K562 (cell line): ENCODE measurements around the gene CCDC187. TPM values are rescaled to one million over a fixed set of nuclear protein-coding genes. Genes with fewer than 3 reads are reported as not detected.

Experiments used
- ATAC-seq: fragments of 200-7000 bp; cut with Tn5 transposase; 3 replicates; pipeline ENCODE4 v1.9.1; 2020; ENCODE audit warnings: moderate library complexity
- BruUV-seq: library from RNA; stranded (reverse); fragments of 400-500 nt; replicated peaks from 2 replicates; lab custom pipeline; 2021; lab: Mats Ljungman, UMichigan
- CTCF ChIA-PET: fragments of 300-600 bp; formaldehyde crosslinking; extraction: SDS; loops from one replicate; lab custom pipeline; 2021; ENCODE audit warnings: low intra/inter-chr PET ratio; lab: Yijun Ruan, JAX
- POLR2A ChIA-PET: fragments of 300-600, 350-650 bp; sonication (Branson Sonifier 250); formaldehyde crosslinking; extraction: SDS; loops from one replicate; lab custom pipeline; 2021; ENCODE audit warnings: antibody characterized with exemption, inconsistent platforms; lab: Yijun Ruan, JAX
- DNase-seq, 4 experiments: peaks; one replicate each; pipeline versions ENCODE4 v3.0.0 to v3.0.0-alpha.2; 2011 to 2018; ENCODE audit warnings: low spot score in 3 of 4, mixed read lengths in 3 of 4; ENCODE audit errors: extremely low read depth in 1 of 4
- FAIRE-seq: peaks from 2 replicates; lab custom pipeline; 2011; peaks lifted over from hg19 to GRCh38; lab: Jason Lieb, UNC
- H2AFZ ChIP-seq: 2 replicates; pipeline ENCODE4 v1.6.0; 2011; ENCODE audit warnings: low read depth, low read length, control low read depth, inconsistent platforms
- H3K27ac ChIP-seq: fragments of 200-600 bp; 3 replicates; pipeline ENCODE4 v1.8.0; 2011; ENCODE audit warnings: low read depth, mild to moderate bottlenecking, control low read depth, inconsistent platforms, low read length, moderate library complexity, mixed read lengths; ENCODE audit errors: extremely low read depth
- H3K27me3 ChIP-seq, 2 experiments: fragments of 300-600 bp in 1 of 2; 2 replicates in 1 of 2; 3 replicates in 1 of 2; pipeline versions ENCODE4 v1.6.0 to v1.8.0; 2011; ENCODE audit warnings: inconsistent platforms in 2 of 2, low read length in 2 of 2, mild to moderate bottlenecking in 1 of 2, mixed read lengths in 1 of 2, moderate library complexity in 1 of 2; ENCODE audit not compliant: control insufficient read depth in 2 of 2, insufficient read depth in 2 of 2
- H3K36me3 ChIP-seq: fragments of 300-600 bp; 3 replicates; pipeline ENCODE4 v1.8.0; 2011; ENCODE audit warnings: mild to moderate bottlenecking, low read length, inconsistent platforms; ENCODE audit not compliant: control insufficient read depth, insufficient read depth
- H3K4me1 ChIP-seq, 2 experiments: fragments of 200-600 bp in 1 of 2; replicated peaks in 1 of 2; 2 replicates in 1 of 2; 3 replicates in 1 of 2; pipeline versions ENCODE4 v1.5.1 to v1.8.0; 2011; ENCODE audit warnings: inconsistent platforms in 2 of 2, low read length in 2 of 2, mild to moderate bottlenecking in 1 of 2, mixed read lengths in 1 of 2, moderate library complexity in 1 of 2; ENCODE audit not compliant: control insufficient read depth in 2 of 2, insufficient read depth in 2 of 2
- H3K4me2 ChIP-seq: 2 replicates; pipeline ENCODE4 v1.6.1; 2011; ENCODE audit warnings: low read length, control low read depth, inconsistent platforms, mixed read lengths; ENCODE audit not compliant: insufficient read depth
- H3K4me3 ChIP-seq: fragments of 200-600 bp; sonication (generic), shearing (Covaris generic); 2 replicates; pipeline ENCODE4 v1.5.1; 2016; ENCODE audit warnings: control low read depth, inconsistent platforms
- H3K79me2 ChIP-seq: fragments of 200-600 bp; 3 replicates; pipeline ENCODE4 v1.8.0; 2011; ENCODE audit warnings: low read length, inconsistent platforms; ENCODE audit not compliant: control insufficient read depth, insufficient read depth
- H3K9ac ChIP-seq, 2 experiments: 2 replicates each; pipeline versions ENCODE4 v1.6.0 to v1.6.1; 2011; ENCODE audit warnings: low read depth in 2 of 2, low read length in 2 of 2, control low read depth in 1 of 2, inconsistent platforms in 1 of 2, mild to moderate bottlenecking in 1 of 2, mixed read lengths in 1 of 2; ENCODE audit not compliant: insufficient read depth in 1 of 2
- H3K9me1 ChIP-seq: one replicate; pipeline ENCODE4 v1.6.0; 2011; ENCODE audit warnings: inconsistent platforms, mild to moderate bottlenecking, low read length, moderate library complexity; ENCODE audit not compliant: control insufficient read depth, insufficient read depth
- H3K9me3 ChIP-seq: replicated peaks from 2 replicates; pipeline ENCODE4 v1.5.1; 2011; ENCODE audit warnings: low read depth, low read length, inconsistent platforms; ENCODE audit not compliant: control insufficient read depth, insufficient read depth
- H4K20me1 ChIP-seq: replicated peaks from 2 replicates; pipeline ENCODE4 v1.6.1; 2011; ENCODE audit warnings: low read length, inconsistent platforms, mixed read lengths; ENCODE audit not compliant: control insufficient read depth, insufficient read depth
- CEBPB ChIP-seq: fragments of 450-650 bp; IDR thresholded peaks from 2 replicates; pipeline ENCODE4 v1.6.1; 2016; ENCODE audit warnings: missing genetic modification characterization, missing compliant biosample characterization
- MECOM ChIP-seq: fragments of 250-450 bp; sonication (Bioruptor Pico); IDR thresholded peaks from 2 replicates; pipeline ENCODE4 v1.8.0; 2022; ENCODE audit warnings: inconsistent platforms
- NR0B1 ChIP-seq: fragments of 450-650 bp; IDR thresholded peaks from one replicate; pipeline ENCODE4 v1.6.1; 2018; ENCODE audit warnings: mild to moderate bottlenecking, moderate library complexity; ENCODE audit not compliant: partially characterized antibody
- PRMT5 ChIP-seq: sonication (generic); formaldehyde crosslinking; IDR thresholded peaks from 2 replicates; pipeline ENCODE4 v1.5.0; 2020; ENCODE audit warnings: missing genetic modification reagents
- SNRNP70 ChIP-seq: fragments of 200-400 bp; formaldehyde crosslinking; optimal IDR thresholded peaks from 2 replicates; pipeline ENCODE3; 2017; ENCODE audit warnings: low read depth, low read length
- SPI1 ChIP-seq: IDR thresholded peaks from 2 replicates; pipeline ENCODE4 v1.6.1; 2011; ENCODE audit warnings: low read depth, low read length, control low read depth, borderline replicate concordance
- ZNF253 ChIP-seq: fragments of 250-450 bp; sonication (Bioruptor Pico); conservative IDR thresholded peaks from 2 replicates; pipeline ENCODE4 v1.6.1; 2021; ENCODE audit warnings: mild to moderate bottlenecking
- WGBS: fragments of 100-300 bp; shearing (Covaris generic); methylation state at CpG from one replicate; pipeline ENCODE4 v1.1.6; 2016; ENCODE audit warnings: low coverage, mixed read lengths; ENCODE audit not compliant: insufficient coverage; ENCODE audit errors: missing lambda C conversion rate; 5-methylcytosine and 5-hydroxymethylcytosine counted together
- in situ Hi-C: fragments of 300-500 bp; cut with MboI; formaldehyde crosslinking; loops from 4 replicates; pipeline ENCODE4 v1.15.0; 2018; ENCODE audit warnings: inconsistent platforms, mixed read lengths
- intact Hi-C: fragments of 100-400 bp; cut with micrococcal nuclease; formaldehyde crosslinking; loops from 2 replicates; pipeline ENCODE4 v1.14.2; 2022
- polyA plus RNA-seq, 8 experiments: library from polyadenylated mRNA; depleted of rRNA in 4 of 8; stranded (reverse) in 5 of 8; unstranded in 3 of 8; fragments of >200 nt; fragmentation: Nextera tagmentation in 2 of 8; fragmentation: Illumina TruSeq in 1 of 8; extraction: Ambion mirVana in 2 of 8; extraction: Trizol in 1 of 8; gene quantifications; 2 replicates each; pipeline versions ENCODE4 v1.2.1 to v1.2.3, GENCODE V29; 2011 to 2014; ENCODE audit warnings: inconsistent platforms in 1 of 8, missing spikeins in 1 of 8
- total RNA-seq, 7 experiments: library from RNA; depleted of rRNA in 6 of 7; stranded (reverse); fragments of >200 nt in 6 of 7; fragmentation: Illumina TruSeq in 2 of 7; extraction: Trizol in 2 of 7; gene quantifications; 2 replicates each; pipeline versions ENCODE4 v1.2.1 to v1.2.3, GENCODE V29; 2011 to 2021; ENCODE audit warnings: low replicate concordance in 1 of 7
- TF ChIP-seq, protein P1 (sequence below), 3 experiments: IDR thresholded peaks in 2 of 3; conservative IDR thresholded peaks in 1 of 3; 2 replicates each; pipeline ENCODE4 v1.5.1; 2011 to 2012; ENCODE audit warnings: low read length in 3 of 3, mild to moderate bottlenecking in 3 of 3, control low read depth in 2 of 3, improper control_type of control experiment in 1 of 3, inconsistent platforms in 1 of 3, low read depth in 1 of 3, mixed read lengths in 1 of 3, moderate library complexity in 1 of 3; ENCODE audit not compliant: insufficient read depth in 2 of 3

The CCDC187 gene
- total and polyA plus RNA-seq, 9 of the 15 experiments (the other 6 are each of a cell fraction or from before 2014, with no cell fraction given): not detected

GRCh38 chr9:136313111-136314055 is 9.5 kb upstream of the CCDC187 start:
- Histone ChIP-seq H3K4me1 (peaks cover 0 to 39% of the 10 kb centered on the region in 2 experiments; a peak in 3 of 5 replicates), H3K27ac (no peak overlapping the region), H3K36me3 (no peaks in the 10 kb centered on the region; the same call in 2 of the 3 replicates), H4K20me1 (no peaks in the 10 kb centered on the region), H3K79me2 (no peaks in the 10 kb centered on the region), H3K9me1 (no peaks in the 10 kb centered on the region), H3K4me2 (no peak overlapping the region), H3K9ac (no peak overlapping the region), H3K9me3 (peaks cover 11% of the 10 kb centered on the region), H3K27me3 (peaks cover 0 to 22% of the 10 kb centered on the region in 2 experiments; a peak in 2 of 5 replicates), H3K4me3 (no peak overlapping the region), H2AFZ (no peak overlapping the region)
- DNase-seq: no peak
- in situ Hi-C loops: no loop called here
- no TSS peak for BruUV-seq
- ChIA-PET CTCF (interaction anchor here (0.6 to 1.7 kb wide), 3 partner anchors 26 to 317 kb away, joined by 3 to 7 read pairs (median 5); partner anchors contain the start of gene SNAPC4), POLR2A (interaction anchor here (0.5 to 1.1 kb wide), 5 partner anchors 11 to 1180 kb away, joined by 3 to 6 read pairs (median 3); no protein-coding TSS in a partner anchor)
- 23% methylated on average over 17 of the region's 18 CpGs for WGBS
- FAIRE-seq: no peak
- intact Hi-C loops: no loop called here
- TF ChIP-seq PRMT5 (CRISPR knock-in tag) (no peak), SNRNP70 (no peak), CEBPB (no peak), SPI1 (0 out of 2 replicates have a peak, but pooled peaks have one; percentile 19), MECOM (CRISPR knock-in tag) (no peak), ZNF253 (CRISPR knock-in tag) (no peak), NR0B1 (no peak)
- TF ChIP-seq, protein P1, sequence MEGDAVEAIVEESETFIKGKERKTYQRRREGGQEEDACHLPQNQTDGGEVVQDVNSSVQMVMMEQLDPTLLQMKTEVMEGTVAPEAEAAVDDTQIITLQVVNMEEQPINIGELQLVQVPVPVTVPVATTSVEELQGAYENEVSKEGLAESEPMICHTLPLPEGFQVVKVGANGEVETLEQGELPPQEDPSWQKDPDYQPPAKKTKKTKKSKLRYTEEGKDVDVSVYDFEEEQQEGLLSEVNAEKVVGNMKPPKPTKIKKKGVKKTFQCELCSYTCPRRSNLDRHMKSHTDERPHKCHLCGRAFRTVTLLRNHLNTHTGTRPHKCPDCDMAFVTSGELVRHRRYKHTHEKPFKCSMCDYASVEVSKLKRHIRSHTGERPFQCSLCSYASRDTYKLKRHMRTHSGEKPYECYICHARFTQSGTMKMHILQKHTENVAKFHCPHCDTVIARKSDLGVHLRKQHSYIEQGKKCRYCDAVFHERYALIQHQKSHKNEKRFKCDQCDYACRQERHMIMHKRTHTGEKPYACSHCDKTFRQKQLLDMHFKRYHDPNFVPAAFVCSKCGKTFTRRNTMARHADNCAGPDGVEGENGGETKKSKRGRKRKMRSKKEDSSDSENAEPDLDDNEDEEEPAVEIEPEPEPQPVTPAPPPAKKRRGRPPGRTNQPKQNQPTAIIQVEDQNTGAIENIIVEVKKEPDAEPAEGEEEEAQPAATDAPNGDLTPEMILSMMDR (IDR thresholded peaks at IDR 0.05 in 2 of 3, conservative IDR thresholded peaks at IDR 0.05 in 1 of 3; ENCODE audit: insufficient read depth in 2 of 3, low read depth in 1 of 3, low read length in 3 of 3): peak; percentile 6 to 18 (median 8); a peak in 2 of 6 replicates
- ATAC-seq: peak; percentile 14; the same call in 2 of the 3 replicates
